Activated CD4-positive, alpha-beta T cell treated with anti-CD3 and anti-CD28 coated beads for 36 hours (primary cell): ENCODE data around the gene HOXC10. TPM values are rescaled to one million over a fixed set of nuclear protein-coding genes. Genes with fewer than 3 reads are reported as not detected.

ENCODE experiments used
- ATAC-seq: fragments of 200-7000 bp; cut with Tn5 transposase; one replicate; pipeline ENCODE4 v1.10.0; 2021; ENCODE audit warnings: mild to moderate bottlenecking, moderate library complexity
- CTCF ChIA-PET: fragments of 350-600 bp; sonication (Branson Sonifier 250); formaldehyde crosslinking; loops from one replicate; lab custom pipeline; 2021; ENCODE audit warnings: antibody characterized with exemption; lab: Charles Lee
- POLR2A ChIA-PET: fragments of 350-600 bp; sonication (Branson Sonifier 250); formaldehyde crosslinking; loops from one replicate; lab custom pipeline; 2021; ENCODE audit warnings: antibody characterized with exemption, inconsistent platforms; lab: Charles Lee
- DNase-seq: peaks from one replicate; pipeline ENCODE4 v3.0.0-alpha.2; 2020
- H3K27ac Mint-ChIP-seq: one replicate; pipeline ENCODE4 v1.8.0; 2021; ENCODE audit warnings: mixed read lengths
- H3K27me3 Mint-ChIP-seq: one replicate; pipeline ENCODE4 v1.8.0; 2021; ENCODE audit warnings: mixed read lengths
- H3K36me3 Mint-ChIP-seq: one replicate; pipeline ENCODE4 v1.8.0; 2021; ENCODE audit warnings: low read depth, mixed read lengths
- H3K4me1 Mint-ChIP-seq: one replicate; pipeline ENCODE4 v1.8.0; 2021; ENCODE audit warnings: mixed read lengths
- H3K4me3 Mint-ChIP-seq: one replicate; pipeline ENCODE4 v1.8.0; 2021; ENCODE audit warnings: mild to moderate bottlenecking, moderate library complexity, mixed read lengths
- H3K9me3 Mint-ChIP-seq: one replicate; pipeline ENCODE4 v1.8.0; 2021; ENCODE audit warnings: low read depth, mixed read lengths
- intact Hi-C, 2 experiments: fragments of 100-400 bp; cut with DNase I in 1 of 2; cut with micrococcal nuclease in 1 of 2; formaldehyde crosslinking; loops; one replicate each; pipeline versions ENCODE4 v1.14.2 to v1.15.1; 2022 to 2024; cut with DNase I, micrococcal nuclease
- total RNA-seq, 2 experiments: library from RNA; stranded (reverse); gene quantifications; one replicate each; pipeline ENCODE4 v1.2.3, GENCODE V29; 2021

Gene HOXC10
- total RNA-seq, 2 experiments from 2014 or later = not detected

DNA sequence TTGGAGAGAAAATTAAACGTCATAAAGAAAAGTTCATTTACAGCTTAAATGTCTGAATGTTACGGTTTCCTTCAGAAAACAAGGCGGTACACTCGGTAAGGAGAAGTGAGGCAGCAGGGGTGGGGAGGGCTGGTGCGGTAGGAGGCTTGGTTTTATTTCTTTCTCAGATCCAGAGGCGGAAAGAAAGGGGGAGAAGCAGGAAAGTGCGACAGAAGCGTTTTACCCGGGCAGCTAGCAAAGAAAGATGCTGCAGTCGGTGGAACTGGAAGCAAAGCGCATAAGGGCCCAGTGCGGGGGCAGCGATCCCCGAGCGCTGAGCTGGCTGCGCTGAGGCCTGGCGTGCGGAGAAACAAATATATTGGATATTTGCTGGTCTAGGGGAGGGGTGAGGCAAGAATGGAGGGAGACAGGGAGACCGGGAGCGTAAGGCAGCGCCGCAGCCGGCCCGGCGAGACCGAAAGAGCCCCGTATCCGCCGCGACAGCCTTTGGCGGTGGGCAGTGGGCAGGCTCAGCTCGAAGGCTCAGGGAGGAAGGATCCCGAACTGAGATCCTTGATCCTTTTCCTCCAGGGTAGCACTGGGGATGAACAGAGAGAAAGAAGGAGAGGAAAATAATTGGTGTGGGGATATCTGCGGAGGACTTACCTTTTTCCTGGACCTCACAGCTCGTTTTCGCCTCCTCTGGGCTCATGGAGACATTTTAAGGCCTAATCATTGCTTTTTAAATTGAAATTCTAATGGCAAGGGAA lies 18.4 kb upstream of the HOXC10 start:
- H3K36me3 Mint-ChIP-seq = no peaks in the 10 kb centered on the region
- no peak overlapping the region for H3K4me3 Mint-ChIP-seq
- intact Hi-C loops = no loop called here
- ChIA-PET POLR2A (interaction anchor here (0.6 kb wide), 1 partner anchor 61 kb away, joined by 3 read pairs; no protein-coding TSS in a partner anchor), CTCF (interaction anchor here (0.6 to 2.3 kb wide), 4 partner anchors 15 to 25 kb away, joined by 3 to 4 read pairs (median 3); partner anchors contain the start of gene HOXC10)
- peaks cover 90% of the 10 kb centered on the region for H3K27me3 Mint-ChIP-seq
- no peaks in the 10 kb centered on the region for H3K9me3 Mint-ChIP-seq
- no peak for ATAC-seq
- H3K27ac Mint-ChIP-seq = no peak overlapping the region
- no peak for DNase-seq
- peaks cover 25% of the 10 kb centered on the region for H3K4me1 Mint-ChIP-seq

DNA sequence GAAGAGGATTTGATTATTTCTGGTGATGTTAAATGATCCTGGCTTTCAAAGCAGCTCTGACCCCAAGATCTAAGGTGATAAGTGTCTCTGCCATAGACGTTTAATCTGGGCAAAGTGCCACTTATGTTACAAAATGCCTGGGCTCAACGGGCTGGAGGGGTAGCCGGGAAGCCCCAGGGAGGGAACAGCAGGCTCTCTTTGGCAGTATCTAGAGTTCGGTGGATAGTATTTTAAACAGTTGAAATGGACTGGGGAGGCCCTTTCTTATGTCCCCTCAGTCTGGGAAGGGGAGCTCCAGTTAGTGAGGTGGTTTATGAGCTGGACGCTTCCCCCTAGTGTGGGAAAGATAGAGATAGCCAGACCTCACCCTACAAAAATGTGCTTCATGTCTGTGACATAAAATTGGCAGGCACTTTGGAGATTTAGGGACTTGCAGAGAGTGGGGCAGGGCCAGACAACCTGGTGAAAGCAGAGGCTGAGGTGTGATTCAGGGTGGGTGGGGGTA lies 17.5 kb upstream of the HOXC10 start:
- peaks cover 94% of the 10 kb centered on the region for H3K27me3 Mint-ChIP-seq
- no peaks in the 10 kb centered on the region for H3K9me3 Mint-ChIP-seq
- ATAC-seq (no peak), DNase-seq (no peak)
- H3K4me3 Mint-ChIP-seq = no peak overlapping the region
- POLR2A ChIA-PET = no interaction called here
- no peaks in the 10 kb centered on the region for H3K36me3 Mint-ChIP-seq
- CTCF ChIA-PET = interaction anchor here (1.1 to 2.3 kb wide), 2 partner anchors 24 to 35 kb away, joined by 3 to 4 read pairs; no protein-coding TSS in a partner anchor
- intact Hi-C loops = no loop called here
- no peak overlapping the region for H3K27ac Mint-ChIP-seq
- peaks cover 25% of the 10 kb centered on the region for H3K4me1 Mint-ChIP-seq

DNA sequence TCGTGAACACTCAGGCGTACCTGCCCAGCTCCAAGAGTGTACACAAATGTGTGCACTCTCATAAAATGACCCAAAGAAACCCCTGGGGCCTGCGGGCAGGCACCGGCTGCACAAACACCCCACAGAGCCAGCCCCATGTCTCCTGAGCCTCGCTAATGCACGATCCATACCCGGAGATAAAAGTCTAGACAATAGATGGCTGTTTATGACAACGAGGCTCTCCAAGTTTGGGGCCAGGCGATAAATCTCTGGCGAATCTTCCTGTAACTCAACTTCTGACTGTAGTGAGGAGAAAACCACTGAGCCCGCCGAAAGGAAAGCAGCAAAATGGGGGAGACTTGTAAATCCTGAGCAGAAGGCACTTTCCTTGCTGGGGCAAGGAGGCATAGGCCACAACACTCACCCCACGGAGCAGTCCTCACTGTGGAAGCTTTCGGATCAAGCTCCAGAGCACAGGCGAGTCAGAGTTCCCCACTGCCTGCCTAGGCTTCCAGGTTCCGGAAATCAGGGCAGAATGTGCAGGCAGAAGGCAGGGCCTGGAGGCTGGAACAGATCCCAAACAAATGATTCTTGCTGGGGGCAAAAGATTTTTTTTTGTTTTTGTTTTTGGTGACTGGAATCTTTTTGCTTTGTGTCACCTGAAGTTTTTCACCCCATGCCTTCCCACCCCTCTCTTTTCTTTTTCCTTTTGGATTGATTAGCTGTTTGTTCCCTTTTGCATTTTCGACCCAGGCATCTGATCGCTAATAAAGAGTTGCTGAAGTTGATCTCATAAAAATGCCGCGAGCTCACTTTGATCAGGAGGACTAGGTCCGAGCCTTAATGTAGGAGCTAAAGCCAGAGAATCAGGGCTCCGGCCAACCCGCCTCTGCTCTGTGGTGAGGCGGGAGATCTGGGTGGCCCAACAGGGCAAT lies 16.5 kb upstream of the HOXC10 start:
- POLR2A ChIA-PET = no interaction called here
- Mint-ChIP-seq H3K36me3 (no peaks in the 10 kb centered on the region), H3K27me3 (peaks cover 94% of the 10 kb centered on the region), H3K9me3 (no peaks in the 10 kb centered on the region), H3K4me3 (no peak overlapping the region), H3K27ac (no peak overlapping the region), H3K4me1 (peaks cover 31% of the 10 kb centered on the region)
- CTCF ChIA-PET = interaction anchor here (0.6 to 1.1 kb wide), 4 partner anchors 34 to 375 kb away, joined by 3 to 6 read pairs (median 4); no protein-coding TSS in a partner anchor
- DNase-seq (no peak), ATAC-seq (no peak)
- intact Hi-C loops = no loop called here

- intact Hi-C loops = loop anchor here (5.0 kb wide), 1 partner anchor 32 kb away; the partner anchor contains the start of gene HOXC13 (in 2 of the 2)
- CTCF ChIA-PET = interaction anchor here (0.7 to 2.6 kb wide), 3 partner anchors 11 to 16 kb away, joined by 3 to 8 read pairs (median 5); partner anchors contain the start of gene HOXC10
Observed at GRCh38 chr12:53969588-53970259, 15.2 kb upstream of the HOXC10 start.

GRCh38 chr12:53970451-53970850 lies 14.5 kb upstream of the HOXC10 start:
- H3K9me3 Mint-ChIP-seq = no peaks in the 10 kb centered on the region
- H3K27me3 Mint-ChIP-seq = peaks cover 86% of the 10 kb centered on the region
- ChIA-PET POLR2A (no interaction called here), CTCF (interaction anchor here (1.9 to 2.6 kb wide), 2 partner anchors 11 to 16 kb away, joined by 5 to 8 read pairs; partner anchors contain the start of gene HOXC10)
- ATAC-seq (no peak), DNase-seq (no peak)
- no peak overlapping the region for H3K27ac Mint-ChIP-seq
- H3K4me1 Mint-ChIP-seq = peaks cover 29% of the 10 kb centered on the region
- intact Hi-C loops = loop anchor here (5.0 kb wide), 1 partner anchor 33 kb away; the partner anchor contains the start of gene HOXC13 (in 2 of the 2)
- no peaks in the 10 kb centered on the region for H3K36me3 Mint-ChIP-seq
- H3K4me3 Mint-ChIP-seq = no peak overlapping the region

More at GRCh38 chr12:53969588-53970259, 15.2 kb upstream of the HOXC10 start:
- Mint-ChIP-seq H3K27me3 (peaks cover 87% of the 10 kb centered on the region), H3K36me3 (no peaks in the 10 kb centered on the region), H3K27ac (no peak overlapping the region), H3K4me3 (no peak overlapping the region), H3K9me3 (no peaks in the 10 kb centered on the region), H3K4me1 (peaks cover 27% of the 10 kb centered on the region)
- no peak for DNase-seq
- POLR2A ChIA-PET = no interaction called here
- ATAC-seq = no peak

- ATAC-seq = no peak
- no peaks in the 10 kb centered on the region for H3K9me3 Mint-ChIP-seq
- DNase-seq = no peak
- ChIA-PET CTCF (interaction anchor here (1.9 to 2.6 kb wide), 2 partner anchors 12 to 15 kb away, joined by 5 to 8 read pairs; partner anchors contain the start of gene HOXC10), POLR2A (no interaction called here)
- intact Hi-C loops = loop anchor here (5.0 kb wide), 1 partner anchor 34 kb away; the partner anchor contains the start of gene HOXC13 (in 2 of the 2)
- H3K27ac Mint-ChIP-seq = no peak overlapping the region
- peaks cover 84% of the 10 kb centered on the region for H3K27me3 Mint-ChIP-seq
- H3K4me1 Mint-ChIP-seq = peaks cover 28% of the 10 kb centered on the region
- no peak overlapping the region for H3K4me3 Mint-ChIP-seq
- no peaks in the 10 kb centered on the region for H3K36me3 Mint-ChIP-seq
Observed at GRCh38 chr12:53971129-53971528, 13.8 kb upstream of the HOXC10 start.

- Mint-ChIP-seq H3K9me3 (no peaks in the 10 kb centered on the region), H3K27me3 (peaks cover 83% of the 10 kb centered on the region), H3K4me3 (no peak overlapping the region), H3K4me1 (peaks cover 22% of the 10 kb centered on the region), H3K27ac (no peak overlapping the region), H3K36me3 (no peaks in the 10 kb centered on the region)
- POLR2A ChIA-PET = no interaction called here
- ATAC-seq (no peak), DNase-seq (no peak)
- CTCF ChIA-PET = interaction anchor here (0.6 to 2.6 kb wide), 3 partner anchors 13 to 416 kb away, joined by 3 to 8 read pairs (median 5); partner anchors contain the start of gene HOXC10
- intact Hi-C loops = loop anchor here (5.0 kb wide), 1 partner anchor 34 kb away; the partner anchor contains the start of gene HOXC13 (in 2 of the 2)
Observed at GRCh38 chr12:53971686-53972085, 13.3 kb upstream of the HOXC10 start.

GRCh38 chr12:53972152-53972702 lies 12.7 kb upstream of the HOXC10 start:
- ChIA-PET CTCF (interaction anchor here (0.5 to 2.6 kb wide), 4 partner anchors 9 to 415 kb away, joined by 3 to 8 read pairs (median 3); partner anchors contain the start of gene HOXC10), POLR2A (no interaction called here)
- intact Hi-C loops = loop anchor here (5.0 kb wide), 1 partner anchor 35 kb away; the partner anchor contains the start of gene HOXC13 (in 2 of the 2)
- Mint-ChIP-seq H3K36me3 (no peaks in the 10 kb centered on the region), H3K9me3 (no peaks in the 10 kb centered on the region), H3K4me1 (peaks cover 21% of the 10 kb centered on the region), H3K27me3 (peaks cover 83% of the 10 kb centered on the region), H3K4me3 (no peak overlapping the region), H3K27ac (no peak overlapping the region)
- ATAC-seq = no peak
- no peak for DNase-seq

DNA sequence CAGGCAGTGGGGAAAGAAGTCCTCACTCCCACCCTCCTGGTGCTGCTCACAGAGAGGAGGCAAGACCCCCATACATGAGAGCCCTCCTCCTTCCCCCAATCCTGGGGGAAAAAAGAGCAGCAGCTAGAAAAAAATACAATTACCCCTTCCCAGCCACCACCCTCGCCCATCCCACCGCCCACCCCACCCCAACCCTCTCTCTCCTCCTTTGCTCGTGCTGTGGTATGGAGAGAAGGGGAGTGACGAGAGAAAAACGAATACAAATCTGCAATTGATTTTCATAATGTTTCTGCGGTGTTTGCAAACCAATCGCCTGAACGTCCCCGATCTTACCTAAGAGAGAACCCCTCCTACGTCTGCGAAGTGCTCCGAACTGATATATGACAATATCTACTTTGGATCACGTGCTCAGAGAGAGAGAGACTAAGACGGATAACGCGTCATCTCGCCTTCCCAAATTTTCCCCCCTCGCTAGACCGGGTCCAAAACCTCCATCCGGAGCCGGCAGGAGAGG lies 12.2 kb upstream of the HOXC10 start, which contains the start of gene HOXC11:
HOXC11 (plus strand) TSS at position 405 of the 514 bp plus-strand sequence. CDS start 116 bp downstream, outside the sequence.
- Mint-ChIP-seq H3K4me1 (peaks cover 21% of the 10 kb centered on the region), H3K27ac (no peak within 1 kb of the TSS), H3K9me3 (no peaks in the 10 kb centered on the region), H3K27me3 (peaks cover 82% of the 10 kb centered on the region), H3K36me3 (no peaks in the 10 kb centered on the region), H3K4me3 (no peak within 1 kb of the TSS)
- ChIA-PET CTCF (interaction anchor here (0.5 to 1.0 kb wide), 4 partner anchors 9 to 47 kb away, joined by 3 read pairs; partner anchors contain the start of gene HOXC10), POLR2A (no interaction called here)
- DNase-seq = no peak
- intact Hi-C loops = loop anchor here (5.0 kb wide), 1 partner anchor 35 kb away; the partner anchor contains the start of gene HOXC13 (in 2 of the 2)
- ATAC-seq = no peak
